HFF-Myc (cell line): ENCODE results near the gene UPF3B.

Source experiments
- DNase-seq: peaks from one replicate; pipeline ENCODE4 v3.0.0-alpha.2; 2011; ENCODE audit warnings: low read depth; ENCODE audit errors: extremely low read depth
- H3K4me3 ChIP-seq: replicated peaks from 2 replicates; pipeline ENCODE4 v1.5.1; 2011; ENCODE audit warnings: low read depth, mild to moderate bottlenecking, control low read depth, low read length
- CTCF ChIP-seq: IDR thresholded peaks from 2 replicates; pipeline ENCODE4 v1.5.1; 2012; ENCODE audit warnings: mild to moderate bottlenecking, low read depth, low read length, control low read depth; ENCODE audit errors: missing control alignments

The UPF3B gene

GRCh38 chrX:119791437-119792231, 61.1 kb downstream of the UPF3B start, which contains the start of gene RPL39:
RPL39 (minus strand) TSS chrX:119791630; CDS start chrX:119791576, 54 bp downstream.
- DNase-seq = peak; percentile 61
- H3K4me3 ChIP-seq = peak within 1 kb of the TSS; percentile 63
- TF ChIP-seq CTCF = no peak

- peak overlapping the region; percentile 63 for H3K4me3 ChIP-seq
- TF ChIP-seq CTCF = no peak
- no peak for DNase-seq
Measured at GRCh38 chrX:119790977-119791436, 61.8 kb downstream of the UPF3B start.

- peak; percentile 45 for TF ChIP-seq CTCF
- H3K4me3 ChIP-seq = no peak overlapping the region
- no peak for DNase-seq
Measured at GRCh38 chrX:119784747-119785446, 67.9 kb downstream of the UPF3B start.
